Measurements from ENCODE around the gene NEU2. TPM values are rescaled to one million over a fixed set of nuclear protein-coding genes. Genes with fewer than 3 reads are reported as not detected.

Gene NEU2
- total RNA-seq, 1 experiment from 2014 or later, result not detected

- ATAC-seq (no peak), DNase-seq (ENCODE audit: low read depth, low spot score) (no peak)
- H3K9ac ChIP-seq (ENCODE audit: low read length), result no peak overlapping the region
- TF ChIP-seq POLR2A (IDR thresholded peaks at IDR 0.05; ENCODE audit: borderline replicate concordance, extremely low read depth, insufficient read depth, insufficient read length), result no peak
- H3K79me2 ChIP-seq (ENCODE audit: insufficient read depth, low read length), result no peaks in the 10 kb centered on the region
- no peak overlapping the region for H3K27ac ChIP-seq (ENCODE audit: low read depth, low read length)
- no peak overlapping the region for H3K4me2 ChIP-seq (ENCODE audit: low read length)
- CTCF ChIA-PET, result no interaction called here
- no peaks in the 10 kb centered on the region for H3K4me1 ChIP-seq (ENCODE audit: control insufficient read depth in 1 of 2, insufficient read depth in 2 of 2, low read length in 2 of 2)
- intact Hi-C loops (cut with micrococcal nuclease), result no loop called here
- no TSS peak for BruUV-seq (replicated peaks)
- H3K4me3 ChIP-seq (replicated peaks in 1 of 2; ENCODE audit: low read depth in 1 of 2, low read length in 2 of 2), result no peak overlapping the region
- H3K9me2 ChIP-seq (ENCODE audit: insufficient read depth), result no peaks in the 10 kb centered on the region
- no peaks in the 10 kb centered on the region for H3K36me3 ChIP-seq (ENCODE audit: control insufficient read depth in 1 of 2, insufficient read depth in 2 of 2, low read length in 2 of 2)
- H3K27me3 ChIP-seq (ENCODE audit: insufficient read depth, low read length), result no peaks in the 10 kb centered on the region
- H3K9me3 ChIP-seq (ENCODE audit: control insufficient read depth in 1 of 2, insufficient read depth in 1 of 2, low read depth in 1 of 2, low read length in 2 of 2), result no peaks in the 10 kb centered on the region
- POLR2A ChIA-PET, result no interaction called here
- H2AFZ ChIP-seq (ENCODE audit: low read depth, low read length, poor library complexity, severe bottlenecking), result no peak overlapping the region
- H4K20me1 ChIP-seq (ENCODE audit: insufficient read depth), result no peaks in the 10 kb centered on the region
- RAD21 ChIA-PET (ENCODE audit: low non-redundant PET in 1 of 2, low total read pairs in 2 of 2, uncharacterized antibody in 2 of 2, unreplicated experiment in 2 of 2), result no interaction called here
Observed at GRCh38 chr2:233076749-233077148, 44.3 kb downstream of the NEU2 start.

- H3K4me1 ChIP-seq (ENCODE audit: control insufficient read depth in 1 of 2, insufficient read depth in 2 of 2, low read length in 2 of 2), result no peaks in the 10 kb centered on the region
- H2AFZ ChIP-seq (ENCODE audit: low read depth, low read length, poor library complexity, severe bottlenecking), result no peak overlapping the region
- ChIA-PET RAD21 (ENCODE audit: low non-redundant PET in 1 of 2, low total read pairs in 2 of 2, uncharacterized antibody in 2 of 2, unreplicated experiment in 2 of 2) (no interaction called here), POLR2A (no interaction called here), CTCF (no interaction called here)
- no peak overlapping the region for H3K4me2 ChIP-seq (ENCODE audit: low read length)
- TF ChIP-seq ZBTB33 (IDR thresholded peaks at IDR 0.05; ENCODE audit: extremely low read depth, insufficient replicate concordance, low read length), result no peak
- no peak for TF ChIP-seq SP1 (IDR thresholded peaks at IDR 0.05; ENCODE audit: low read depth)
- no peak for TF ChIP-seq EZH2 (IDR thresholded peaks at IDR 0.05)
- TF ChIP-seq ELF1 (IDR thresholded peaks at IDR 0.05; ENCODE audit: borderline replicate concordance, low read depth), result no peak
- TF ChIP-seq RAD21 (IDR thresholded peaks at IDR 0.05; ENCODE audit: low read depth), result no peak
- no peak for TF ChIP-seq JUND (IDR thresholded peaks at IDR 0.05)
- no peak for TF ChIP-seq ZNF274 (IDR thresholded peaks at IDR 0.05; ENCODE audit: low read depth, low read length)
- H3K9me2 ChIP-seq (ENCODE audit: insufficient read depth), result no peaks in the 10 kb centered on the region
- BruUV-seq (replicated peaks), result no TSS peak
- H3K36me3 ChIP-seq (ENCODE audit: control insufficient read depth in 1 of 2, insufficient read depth in 2 of 2, low read length in 2 of 2), result no peaks in the 10 kb centered on the region
- no peak overlapping the region for H3K27ac ChIP-seq (ENCODE audit: low read depth, low read length)
- H4K20me1 ChIP-seq (ENCODE audit: insufficient read depth), result no peaks in the 10 kb centered on the region
- no peak overlapping the region for H3K4me3 ChIP-seq (replicated peaks in 1 of 2; ENCODE audit: low read depth in 1 of 2, low read length in 2 of 2)
- DNase-seq (ENCODE audit: low read depth, low spot score) (no peak), ATAC-seq (no peak)
- no peak overlapping the region for H3K9ac ChIP-seq (ENCODE audit: low read length)
- no peaks in the 10 kb centered on the region for H3K27me3 ChIP-seq (ENCODE audit: insufficient read depth, low read length)
- intact Hi-C loops (cut with micrococcal nuclease), result no loop called here
- H3K79me2 ChIP-seq (ENCODE audit: insufficient read depth, low read length), result no peaks in the 10 kb centered on the region
- no peaks in the 10 kb centered on the region for H3K9me3 ChIP-seq (ENCODE audit: control insufficient read depth in 1 of 2, insufficient read depth in 1 of 2, low read depth in 1 of 2, low read length in 2 of 2)
Observed at GRCh38 chr2:233079473-233079877, 47.0 kb downstream of the NEU2 start.

All from HCT116 (cell line).